Hepatocyte (in vitro differentiated cells): ENCODE results near the gene CDH4. TPM values are rescaled to one million over a fixed set of nuclear protein-coding genes. Genes with fewer than 3 reads are reported as not detected.

Experiments
- DNase-seq: peaks from one replicate; pipeline ENCODE4 v3.0.0-alpha.2; 2016; ENCODE audit warnings: low spot score
- H2AFZ ChIP-seq: fragments of 200-600 bp; sonication (generic); 2 replicates; pipeline ENCODE4 v1.6.0; 2016; ENCODE audit warnings: antibody characterized with exemption, mild to moderate bottlenecking
- H3K27ac ChIP-seq: fragments of 200-600 bp; sonication (generic); 2 replicates; pipeline ENCODE4 v1.5.1; 2016; ENCODE audit warnings: mild to moderate bottlenecking
- H3K27me3 ChIP-seq: fragments of 200-600 bp; sonication (generic); 2 replicates; pipeline ENCODE4 v1.6.1; 2016
- H3K36me3 ChIP-seq: fragments of 200-600 bp; sonication (generic); replicated peaks from 2 replicates; pipeline ENCODE4 v1.5.1; 2016; ENCODE audit warnings: low read depth; ENCODE audit not compliant: insufficient read depth
- H3K4me1 ChIP-seq: fragments of 200-600 bp; sonication (generic); 2 replicates; pipeline ENCODE4 v1.5.1; 2016; ENCODE audit warnings: mild to moderate bottlenecking, moderate library complexity; ENCODE audit not compliant: insufficient read depth
- H3K4me2 ChIP-seq: fragments of 200-600 bp; sonication (generic); 2 replicates; pipeline ENCODE4 v1.6.0; 2016
- H3K4me3 ChIP-seq: fragments of 200-600 bp; sonication (generic); 2 replicates; pipeline ENCODE4 v1.5.1; 2016; ENCODE audit warnings: mild to moderate bottlenecking
- H3K79me2 ChIP-seq: fragments of 200-600 bp; sonication (generic); 2 replicates; pipeline ENCODE4 v1.6.0; 2017; ENCODE audit warnings: mild to moderate bottlenecking
- H3K9me2 ChIP-seq: fragments of 200-600 bp; sonication (generic); replicated peaks from 2 replicates; pipeline ENCODE4 v1.6.0; 2017; ENCODE audit warnings: mild to moderate bottlenecking; ENCODE audit not compliant: insufficient read depth
- H3K9me3 ChIP-seq: fragments of 200-600 bp; sonication (generic); 2 replicates; pipeline ENCODE4 v1.5.1; 2016; ENCODE audit warnings: low read depth, mild to moderate bottlenecking
- H4K20me1 ChIP-seq: fragments of 200-600 bp; sonication (generic); 2 replicates; pipeline ENCODE4 v1.6.0; 2016; ENCODE audit warnings: mild to moderate bottlenecking; ENCODE audit not compliant: insufficient read depth, poor library complexity, severe bottlenecking
- CTCF ChIP-seq: fragments of 200-600 bp; sonication (generic); IDR thresholded peaks from 2 replicates; pipeline ENCODE4 v1.5.1; 2016; ENCODE audit warnings: antibody characterized with exemption, mild to moderate bottlenecking; ENCODE audit not compliant: poor library complexity
- EZH2 ChIP-seq: fragments of 200-600 bp; sonication (generic); IDR thresholded peaks from 2 replicates; pipeline ENCODE4 v1.6.1; 2016; ENCODE audit warnings: antibody characterized with exemption, mild to moderate bottlenecking, borderline replicate concordance
- EZH2phosphoT487 ChIP-seq: fragments of 200-600 bp; sonication (generic); IDR thresholded peaks from one replicate; pipeline ENCODE4 v1.6.1; 2018; ENCODE audit warnings: antibody characterized with exemption, mild to moderate bottlenecking, low read depth, moderate library complexity; ENCODE audit not compliant: unreplicated experiment, severe bottlenecking
- WGBS: methylation state at CpG from one replicate; pipeline ENCODE4 v1.1.6; 2016; ENCODE audit warnings: low lambda C conversion rate; ENCODE audit errors: missing lambda C conversion rate; 5-methylcytosine and 5-hydroxymethylcytosine counted together
- polyA plus RNA-seq: library from polyadenylated mRNA; unstranded; fragments of >200 nt; fragmentation: Nextera tagmentation; extraction: Ambion mirVana; gene quantifications from 2 replicates; pipeline ENCODE4 v1.2.1, GENCODE V29; 2016
- total RNA-seq: library from RNA; depleted of rRNA; stranded (reverse); fragments of >200 nt; gene quantifications from 2 replicates; pipeline ENCODE4 v1.2.3, GENCODE V29; 2014

The CDH4 gene
- total and polyA plus RNA-seq, 2 experiments from 2014 or later = 0.53 to 0.73 TPM

- Histone ChIP-seq H3K4me3 (no peak overlapping the region), H3K79me2 (no peaks in the 10 kb centered on the region), H2AFZ (no peak overlapping the region), H3K9me3 (no peaks in the 10 kb centered on the region), H3K9me2 (no peaks in the 10 kb centered on the region), H3K27ac (no peak overlapping the region), H3K4me1 (no peaks in the 10 kb centered on the region), H3K27me3 (no peaks in the 10 kb centered on the region), H3K36me3 (no peaks in the 10 kb centered on the region), H4K20me1 (no peaks in the 10 kb centered on the region), H3K4me2 (no peak overlapping the region)
- WGBS = 23% methylated on average over 5 of the region's 5 CpGs
- DNase-seq = no peak
- TF ChIP-seq CTCF (no peak), EZH2phosphoT487 (no peak), EZH2 (no peak)
These were observed 245.1 kb downstream of the CDH4 start for GRCh38 chr20:61497029-61497627.

- no peaks in the 10 kb centered on the region for H3K9me3 ChIP-seq
- H3K4me1 ChIP-seq = no peaks in the 10 kb centered on the region
- no peaks in the 10 kb centered on the region for H3K36me3 ChIP-seq
- H3K79me2 ChIP-seq = no peaks in the 10 kb centered on the region
- H2AFZ ChIP-seq = no peak overlapping the region
- no peaks in the 10 kb centered on the region for H3K27me3 ChIP-seq
- H3K9me2 ChIP-seq = no peaks in the 10 kb centered on the region
- peak; percentile 38 for DNase-seq
- H3K4me3 ChIP-seq = no peak overlapping the region
- H4K20me1 ChIP-seq = no peaks in the 10 kb centered on the region
- no peak overlapping the region for H3K4me2 ChIP-seq
- no peak overlapping the region for H3K27ac ChIP-seq
- TF ChIP-seq EZH2phosphoT487 = no peak
- TF ChIP-seq CTCF = no peak
- TF ChIP-seq EZH2 = no peak
- 87% methylated on average over 19 of the region's 19 CpGs for WGBS
These were observed 247.9 kb downstream of the CDH4 start for GRCh38 chr20:61499859-61500554.

GRCh38 chr20:61500791-61501321 lies 248.8 kb downstream of the CDH4 start:
- peak; percentile 28 for DNase-seq
- H4K20me1 ChIP-seq = no peaks in the 10 kb centered on the region
- no peaks in the 10 kb centered on the region for H3K36me3 ChIP-seq
- TF ChIP-seq EZH2phosphoT487 (no peak), EZH2 (no peak), CTCF (no peak)
- H3K27ac ChIP-seq = peak overlapping the region; percentile 11
- H3K4me1 ChIP-seq = no peaks in the 10 kb centered on the region
- H3K4me2 ChIP-seq = no peak overlapping the region
- no peaks in the 10 kb centered on the region for H3K27me3 ChIP-seq
- H3K4me3 ChIP-seq = no peak overlapping the region
- no peaks in the 10 kb centered on the region for H3K9me3 ChIP-seq
- 40% methylated on average over 11 of the region's 11 CpGs for WGBS
- H3K9me2 ChIP-seq = no peaks in the 10 kb centered on the region
- no peak overlapping the region for H2AFZ ChIP-seq
- no peaks in the 10 kb centered on the region for H3K79me2 ChIP-seq
